ENCODE results near the gene NDRG4. TPM values are rescaled to one million over a fixed set of nuclear protein-coding genes. Genes with fewer than 3 reads are reported as not detected.

NDRG4 gene
- total and polyA plus RNA-seq, 2 donors (not counting 3 experiments of a cell fraction or from before 2014, with no cell fraction given) = 35.8 to 74.3 TPM

- Histone ChIP-seq H3K36me3 (ENCODE audit: control insufficient read depth in 2 of 2, extremely low read depth in 1 of 2, insufficient read depth in 2 of 2, low read length in 2 of 2) (no peaks in the 10 kb centered on the region), H3K79me2 (ENCODE audit: control insufficient read depth, insufficient read depth, low read length) (no peaks in the 10 kb centered on the region), H3K27ac (ENCODE audit: insufficient read depth, low read depth, low read length) (no peak overlapping the region), H3K9me3 (replicated peaks; ENCODE audit: control insufficient read depth, insufficient read depth, low read length) (no peaks in the 10 kb centered on the region), H4K20me1 (replicated peaks; ENCODE audit: control insufficient read depth, extremely low read depth, insufficient read depth, low read length) (no peaks in the 10 kb centered on the region), H3K4me2 (ENCODE audit: insufficient read depth, low read length) (no peak overlapping the region), H3K4me1 (ENCODE audit: control insufficient read depth, extremely low read depth, insufficient read depth, low read length) (peaks cover 17% of the 10 kb centered on the region), H3K27me3 (ENCODE audit: control insufficient read depth in 2 of 2, insufficient read depth in 2 of 2, low read length in 2 of 2) (peaks cover 2 to 15% of the 10 kb centered on the region in 2 experiments), H3K9me1 (replicated peaks; ENCODE audit: control insufficient read depth, extremely low read depth, insufficient read depth, low read length) (no peaks in the 10 kb centered on the region), H2AFZ (ENCODE audit: low read depth, low read length) (no peak overlapping the region), H3K4me3 (replicated peaks in 1 of 3; ENCODE audit: insufficient read depth in 1 of 3, low read depth in 1 of 3, low read length in 3 of 3) (no peak overlapping the region), H3K9ac (replicated peaks; ENCODE audit: extremely low read depth, insufficient read depth, low read length) (no peak overlapping the region)
- no peak for FAIRE-seq
- TF ChIP-seq MAX (IDR thresholded peaks at IDR 0.05; ENCODE audit: insufficient read depth, insufficient read length) (no peak), POLR2AphosphoS5 (IDR thresholded peaks at IDR 0.05; ENCODE audit: insufficient read depth, low read depth, low read length) (no peak), JUN (IDR thresholded peaks at IDR 0.05; ENCODE audit: borderline replicate concordance, insufficient read depth, insufficient read length, low read depth) (no peak), FOS (IDR thresholded peaks at IDR 0.05; ENCODE audit: borderline replicate concordance, insufficient read depth, low read length) (no peak), GATA2 (IDR thresholded peaks at IDR 0.05; ENCODE audit: insufficient read depth, insufficient read length, low read depth, low read length) (no peak), MYC (IDR thresholded peaks at IDR 0.05; ENCODE audit: low read depth, low read length) (no peak), EZH2 (IDR thresholded peaks at IDR 0.05; ENCODE audit: borderline replicate concordance, low read depth, low read length, severe bottlenecking) (no peak)
- TF ChIP-seq, protein P1, sequence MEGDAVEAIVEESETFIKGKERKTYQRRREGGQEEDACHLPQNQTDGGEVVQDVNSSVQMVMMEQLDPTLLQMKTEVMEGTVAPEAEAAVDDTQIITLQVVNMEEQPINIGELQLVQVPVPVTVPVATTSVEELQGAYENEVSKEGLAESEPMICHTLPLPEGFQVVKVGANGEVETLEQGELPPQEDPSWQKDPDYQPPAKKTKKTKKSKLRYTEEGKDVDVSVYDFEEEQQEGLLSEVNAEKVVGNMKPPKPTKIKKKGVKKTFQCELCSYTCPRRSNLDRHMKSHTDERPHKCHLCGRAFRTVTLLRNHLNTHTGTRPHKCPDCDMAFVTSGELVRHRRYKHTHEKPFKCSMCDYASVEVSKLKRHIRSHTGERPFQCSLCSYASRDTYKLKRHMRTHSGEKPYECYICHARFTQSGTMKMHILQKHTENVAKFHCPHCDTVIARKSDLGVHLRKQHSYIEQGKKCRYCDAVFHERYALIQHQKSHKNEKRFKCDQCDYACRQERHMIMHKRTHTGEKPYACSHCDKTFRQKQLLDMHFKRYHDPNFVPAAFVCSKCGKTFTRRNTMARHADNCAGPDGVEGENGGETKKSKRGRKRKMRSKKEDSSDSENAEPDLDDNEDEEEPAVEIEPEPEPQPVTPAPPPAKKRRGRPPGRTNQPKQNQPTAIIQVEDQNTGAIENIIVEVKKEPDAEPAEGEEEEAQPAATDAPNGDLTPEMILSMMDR (IDR thresholded peaks at IDR 0.05; ENCODE audit: extremely low read depth in 1 of 2, insufficient read depth in 1 of 2, low read depth in 1 of 2, low read length in 2 of 2) = no peak
- POLR2A ChIA-PET = no interaction called here
- no peak for DNase-seq (ENCODE audit: low read depth, low spot score)
- dilution Hi-C loops (cut with MboI; ENCODE audit: extremely low pct_ligation_motif_present, low sequenced_read_pairs) (no loop called here), intact Hi-C loops (cut with micrococcal nuclease) (no loop called here)
- CTCF ChIA-PET = interaction anchor here (1.2 to 1.6 kb wide), 2 partner anchors 26 to 125 kb away, joined by 6 read pairs; no protein-coding TSS in a partner anchor
- no TSS peak for BruUV-seq (replicated peaks)
These were observed 37.9 kb upstream of the NDRG4 start for GRCh38 chr16:58462089-58462488.

Data from endothelial cell of umbilical vein (primary cell).